Keratinocyte (primary cell): ENCODE data around the gene DENND4A. TPM values are rescaled to one million over a fixed set of nuclear protein-coding genes. Genes with fewer than 3 reads are reported as not detected.
A peak's percentile ranks its signal among the peaks of the same experiment; 100 is the strongest.

Experiments
- DNase-seq: peaks from one replicate; pipeline ENCODE4 v3.0.0-alpha.2; 2011; ENCODE audit warnings: low read depth, missing footprints, low spot score
- FAIRE-seq: peaks from 2 replicates; lab custom pipeline; 2011; peaks lifted over from hg19 to GRCh38; lab: Jason Lieb, UNC
- H2AFZ ChIP-seq: 2 replicates; pipeline ENCODE4 v1.6.0; 2012; ENCODE audit warnings: low read length, control low read depth, inconsistent platforms; ENCODE audit not compliant: control insufficient read depth
- H3K27ac ChIP-seq: 2 replicates; pipeline ENCODE4 v1.5.1; 2011; ENCODE audit warnings: low read length; ENCODE audit not compliant: control insufficient read depth, insufficient read depth
- H3K27me3 ChIP-seq: 3 replicates; pipeline ENCODE4 v1.6.0; 2011; ENCODE audit warnings: low read length; ENCODE audit not compliant: control insufficient read depth, insufficient read depth; ENCODE audit errors: extremely low read depth
- H3K36me3 ChIP-seq, 2 experiments: 2 replicates in 1 of 2; 3 replicates in 1 of 2; pipeline ENCODE4 v1.5.1; 2011; ENCODE audit warnings: low read length in 2 of 2, mild to moderate bottlenecking in 1 of 2; ENCODE audit not compliant: control insufficient read depth in 2 of 2, insufficient read depth in 2 of 2; ENCODE audit errors: extremely low read depth in 1 of 2
- H3K4me1 ChIP-seq: 3 replicates; pipeline ENCODE4 v1.5.1; 2011; ENCODE audit warnings: low read length; ENCODE audit not compliant: control insufficient read depth, insufficient read depth; ENCODE audit errors: extremely low read depth
- H3K4me2 ChIP-seq: 3 replicates; pipeline ENCODE4 v1.6.0; 2011; ENCODE audit warnings: low read depth, low read length; ENCODE audit not compliant: control insufficient read depth, insufficient read depth; ENCODE audit errors: extremely low read depth
- H3K4me3 ChIP-seq, 3 experiments: fragments of 200-600 bp in 1 of 3; sonication (generic) in 1 of 3; 2 replicates in 2 of 3; 3 replicates in 1 of 3; pipeline ENCODE4 v1.5.1; 2011 to 2016; ENCODE audit warnings: low read length in 3 of 3, mild to moderate bottlenecking in 3 of 3, control low read depth in 2 of 3, inconsistent platforms in 1 of 3, low read depth in 1 of 3, mixed read lengths in 1 of 3, mixed run types in 1 of 3, moderate library complexity in 1 of 3; ENCODE audit not compliant: control insufficient read depth in 2 of 3, insufficient read depth in 2 of 3; ENCODE audit errors: extremely low read depth in 1 of 3
- H3K79me2 ChIP-seq: 2 replicates; pipeline ENCODE4 v1.6.0; 2012; ENCODE audit warnings: low read length; ENCODE audit not compliant: control insufficient read depth, insufficient read depth
- H3K9ac ChIP-seq: 3 replicates; pipeline ENCODE4 v1.6.0; 2011; ENCODE audit warnings: low read length; ENCODE audit not compliant: control insufficient read depth, insufficient read depth; ENCODE audit errors: extremely low read depth
- H3K9me1 ChIP-seq: 3 replicates; pipeline ENCODE4 v1.6.0; 2011; ENCODE audit warnings: low read length; ENCODE audit not compliant: control insufficient read depth, insufficient read depth; ENCODE audit errors: extremely low read depth
- H3K9me3 ChIP-seq: 2 replicates; pipeline ENCODE4 v1.5.1; 2012; ENCODE audit warnings: low read depth, low read length; ENCODE audit not compliant: control insufficient read depth
- H4K20me1 ChIP-seq: 3 replicates; pipeline ENCODE4 v1.6.0; 2011; ENCODE audit warnings: low read length; ENCODE audit not compliant: control insufficient read depth, insufficient read depth; ENCODE audit errors: extremely low read depth
- CTCF ChIP-seq, 3 experiments: IDR thresholded peaks in 1 of 3; conservative IDR thresholded peaks in 1 of 3; optimal IDR thresholded peaks in 1 of 3; 2 replicates in 2 of 3; 3 replicates in 1 of 3; pipeline versions ENCODE3 to v1.5.1; 2011; ENCODE audit warnings: low read length in 3 of 3, mild to moderate bottlenecking in 3 of 3, moderate library complexity in 2 of 3, control low read depth in 1 of 3, inconsistent platforms in 1 of 3; ENCODE audit not compliant: insufficient read depth in 2 of 3; ENCODE audit errors: extremely low read depth in 1 of 3
- EZH2 ChIP-seq: IDR thresholded peaks from one replicate; pipeline ENCODE4 v1.6.1; 2012; ENCODE audit warnings: inconsistent platforms, mild to moderate bottlenecking, low read length, moderate library complexity
- dilution Hi-C: fragments of 300-500 bp; cut with MboI; formaldehyde crosslinking; loops from one replicate; pipeline ENCODE4 v1.7.0; 2020; ENCODE audit warnings: low sequenced_read_pairs; ENCODE audit not compliant: extremely low pct_ligation_motif_present
- polyA plus RNA-seq, 5 experiments: library from polyadenylated mRNA; depleted of rRNA in 3 of 5; stranded (reverse) in 3 of 5; stranded (forward) in 1 of 5; unstranded in 1 of 5; fragments of >200 nt; gene quantifications; 1 replicate in 1 of 5; 2 replicates in 3 of 5; 3 replicates in 1 of 5; pipeline versions ENCODE4 v1.2.1 to v1.2.3, GENCODE V29; 2011 to 2012; ENCODE audit warnings: missing spikeins in 2 of 5, low read depth in 1 of 5, low replicate concordance in 1 of 5

DENND4A gene
- polyA plus RNA-seq, 1 donor (not counting 4 experiments of a cell fraction or from before 2014, with no cell fraction given), result 10.0 TPM

- H3K4me2 ChIP-seq, result no peak overlapping the region
- H3K79me2 ChIP-seq, result no peaks in the 10 kb centered on the region
- TF ChIP-seq CTCF (optimal IDR thresholded peaks at IDR 0.05 in 1 of 3, IDR thresholded peaks at IDR 0.05 in 1 of 3, conservative IDR thresholded peaks at IDR 0.05 in 1 of 3; ENCODE audit: extremely low read depth in 1 of 3, insufficient read depth in 2 of 3, low read length in 3 of 3) (no peak), EZH2 (no peak)
- H3K4me3 ChIP-seq, result no peak overlapping the region
- H3K9me1 ChIP-seq, result no peaks in the 10 kb centered on the region
- FAIRE-seq, result no peak
- DNase-seq, result no peak
- no peaks in the 10 kb centered on the region for H4K20me1 ChIP-seq
- H3K4me1 ChIP-seq, result peaks cover 12% of the 10 kb centered on the region
- no peak overlapping the region for H2AFZ ChIP-seq
- no peaks in the 10 kb centered on the region for H3K9me3 ChIP-seq
- no peak overlapping the region for H3K27ac ChIP-seq
- H3K9ac ChIP-seq, result no peak overlapping the region
- H3K36me3 ChIP-seq, result no peaks in the 10 kb centered on the region
- H3K27me3 ChIP-seq, result no peaks in the 10 kb centered on the region
- dilution Hi-C loops, result no loop called here
These were observed 9.2 kb upstream of the DENND4A start for GRCh38 chr15:65801229-65801805.

GRCh38 chr15:65796610-65797078, 4.6 kb upstream of the DENND4A start:
- Histone ChIP-seq H3K9me1 (no peaks in the 10 kb centered on the region), H3K36me3 (no peaks in the 10 kb centered on the region), H3K27ac (peak overlapping the region; percentile 72), H2AFZ (no peak overlapping the region), H3K4me3 (no peak overlapping the region), H3K27me3 (no peaks in the 10 kb centered on the region), H3K4me2 (peak overlapping the region; percentile 60), H3K9ac (no peak overlapping the region), H4K20me1 (no peaks in the 10 kb centered on the region), H3K9me3 (no peaks in the 10 kb centered on the region), H3K79me2 (no peaks in the 10 kb centered on the region), H3K4me1 (peaks cover 26% of the 10 kb centered on the region)
- FAIRE-seq (peak; percentile 84), DNase-seq (peak; percentile 92)
- dilution Hi-C loops, result no loop called here
- TF ChIP-seq EZH2 (no peak), CTCF (optimal IDR thresholded peaks at IDR 0.05 in 1 of 3, IDR thresholded peaks at IDR 0.05 in 1 of 3, conservative IDR thresholded peaks at IDR 0.05 in 1 of 3; ENCODE audit: extremely low read depth in 1 of 3, insufficient read depth in 2 of 3, low read length in 3 of 3) (no peak)
